SK-N-MC (cell line): Measurements from ENCODE around the gene LRRC17.

Experiments used
- EZH2 ChIP-seq: fragments of 200-600 bp; sonication (generic); IDR thresholded peaks from one replicate; pipeline ENCODE4 v1.6.1; 2017; ENCODE audit warnings: antibody characterized with exemption
- FOXP2 ChIP-seq: optimal IDR thresholded peaks from 2 replicates; pipeline ENCODE3; 2011; ENCODE audit warnings: mild to moderate bottlenecking, moderate library complexity; ENCODE audit not compliant: insufficient read depth; ENCODE audit errors: extremely low read length, control extremely low read depth
- POLR2AphosphoS5 ChIP-seq: IDR thresholded peaks from 2 replicates; pipeline ENCODE4 v1.6.1; 2012; ENCODE audit warnings: mild to moderate bottlenecking, low read depth, low read length, borderline replicate concordance

- TF ChIP-seq EZH2 (no peak), POLR2AphosphoS5 (no peak), FOXP2 (no peak)
Measured at GRCh38 chr7:102991540-102992214, 78.9 kb downstream of the LRRC17 start.
